Neural crest cell (in vitro differentiated cells): ENCODE results near the gene GLS. TPM values are rescaled to one million over a fixed set of nuclear protein-coding genes. Genes with fewer than 3 reads are reported as not detected.
"Not testable (repeated sequence)": the region's sequence is repeated elsewhere in the genome, so short reads cannot be mapped to it uniquely, and the experiment has no call there.

Experiments used
- DNase-seq: peaks from one replicate; pipeline ENCODE4 v3.0.0; 2021; ENCODE audit warnings: low read depth, mixed read lengths, low spot score
- H3K27ac Mint-ChIP-seq: one replicate; pipeline ENCODE4 v1.8.0; 2021; ENCODE audit warnings: mild to moderate bottlenecking, mixed read lengths; ENCODE audit not compliant: unreplicated experiment
- H3K27me3 Mint-ChIP-seq: 2 replicates; pipeline ENCODE4 v1.8.0; 2021; ENCODE audit warnings: low read depth, mild to moderate bottlenecking, mixed read lengths
- H3K36me3 Mint-ChIP-seq: 2 replicates; pipeline ENCODE4 v1.8.0; 2021; ENCODE audit warnings: low read depth, mild to moderate bottlenecking, mixed read lengths
- H3K4me1 Mint-ChIP-seq: 2 replicates; pipeline ENCODE4 v1.8.0; 2021; ENCODE audit warnings: mixed read lengths
- H3K4me3 Mint-ChIP-seq: one replicate; pipeline ENCODE4 v1.8.0; 2021; ENCODE audit warnings: mild to moderate bottlenecking, mixed read lengths
- H3K9me3 Mint-ChIP-seq: 2 replicates; pipeline ENCODE4 v1.8.0; 2021; ENCODE audit warnings: mixed read lengths
- CTCF ChIP-seq: fragments of 200-600 bp; sonication (generic); conservative IDR thresholded peaks from 2 replicates; pipeline ENCODE4 v1.5.0; 2021; ENCODE audit warnings: antibody characterized with exemption, mild to moderate bottlenecking
- total RNA-seq: library from RNA; stranded (reverse); gene quantifications from 2 replicates; pipeline ENCODE4 v1.2.1, GENCODE V29; 2021

The GLS gene
- total RNA-seq, 1 donor from 2014 or later = 85.6 TPM

DNA sequence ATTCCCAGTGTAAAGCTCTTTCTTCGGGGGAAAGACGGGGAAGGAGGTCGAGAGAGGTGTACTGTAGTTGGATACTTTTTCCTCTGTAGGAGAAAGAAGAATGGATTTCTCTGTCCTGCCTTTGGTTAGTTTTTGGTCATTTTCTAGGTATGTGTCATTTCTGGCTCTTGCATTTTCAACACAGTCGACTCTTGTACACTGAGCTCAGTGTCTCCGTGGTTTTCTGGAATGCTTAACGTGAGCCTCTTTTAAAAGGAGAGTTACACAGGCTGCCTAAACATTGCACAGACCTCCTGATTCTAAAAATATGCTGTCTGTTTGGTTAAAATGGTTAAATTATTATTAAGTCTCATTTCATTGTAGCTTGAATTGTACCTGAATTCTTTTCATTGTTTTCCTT lies 21.8 kb upstream of the GLS start:
- H3K4me3 Mint-ChIP-seq = no peak overlapping the region
- no peak for DNase-seq
- TF ChIP-seq CTCF = no peak
- no peak overlapping the region for H3K27ac Mint-ChIP-seq
- H3K4me1 Mint-ChIP-seq = peaks cover 18% of the 10 kb centered on the region
- no peaks in the 10 kb centered on the region for H3K36me3 Mint-ChIP-seq
- H3K9me3 Mint-ChIP-seq = no peaks in the 10 kb centered on the region
- H3K27me3 Mint-ChIP-seq = no peaks in the 10 kb centered on the region

DNA sequence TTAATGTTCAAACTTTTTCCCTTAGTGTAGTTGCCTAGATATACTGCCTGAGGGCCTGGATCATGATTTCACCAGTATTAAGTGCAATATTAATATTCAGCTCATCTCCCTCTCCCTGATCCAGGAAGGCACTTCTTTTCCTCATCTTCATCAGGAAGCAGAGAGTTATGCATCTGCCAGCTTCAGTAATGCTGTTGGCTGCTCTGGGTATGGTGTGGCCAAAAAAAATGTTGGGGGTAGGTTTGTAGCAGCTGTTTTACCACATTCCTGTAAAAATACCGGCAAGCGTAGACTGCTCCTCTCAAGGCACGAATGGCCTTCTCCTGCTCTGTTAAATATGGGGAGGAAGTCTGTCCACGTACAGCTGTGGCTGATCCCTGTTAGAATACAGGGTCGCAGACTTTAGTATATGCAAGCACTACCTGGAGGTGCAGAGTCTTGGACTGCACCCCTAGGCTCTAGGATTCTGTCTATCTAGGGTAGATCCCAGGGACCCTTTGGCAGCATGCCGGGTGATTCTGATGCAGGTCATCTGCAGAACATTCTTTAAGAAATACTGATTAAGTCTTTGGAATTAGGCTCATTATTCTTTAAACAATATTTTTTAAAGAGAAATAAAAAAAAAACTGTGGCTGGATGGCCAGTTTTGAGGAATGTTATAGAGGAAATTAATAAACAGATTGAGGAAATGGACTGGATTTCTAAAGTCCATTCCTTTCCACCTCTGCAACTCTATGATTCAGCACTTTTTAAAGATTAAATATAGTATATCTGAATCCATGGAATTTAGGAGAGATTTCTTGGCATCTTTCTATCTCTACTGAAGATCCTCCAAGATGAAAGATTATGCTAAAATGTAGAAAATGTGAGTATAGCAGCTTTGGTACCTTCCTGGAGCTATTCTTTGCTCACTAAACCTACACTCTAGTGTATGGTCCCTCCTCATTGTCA lies 21.0 kb upstream of the GLS start:
- Mint-ChIP-seq H3K4me1 (peaks cover 18% of the 10 kb centered on the region), H3K4me3 (no peak overlapping the region), H3K27ac (no peak overlapping the region), H3K36me3 (no peaks in the 10 kb centered on the region), H3K27me3 (no peaks in the 10 kb centered on the region), H3K9me3 (no peaks in the 10 kb centered on the region)
- no peak for DNase-seq
- TF ChIP-seq CTCF = no peak

DNA sequence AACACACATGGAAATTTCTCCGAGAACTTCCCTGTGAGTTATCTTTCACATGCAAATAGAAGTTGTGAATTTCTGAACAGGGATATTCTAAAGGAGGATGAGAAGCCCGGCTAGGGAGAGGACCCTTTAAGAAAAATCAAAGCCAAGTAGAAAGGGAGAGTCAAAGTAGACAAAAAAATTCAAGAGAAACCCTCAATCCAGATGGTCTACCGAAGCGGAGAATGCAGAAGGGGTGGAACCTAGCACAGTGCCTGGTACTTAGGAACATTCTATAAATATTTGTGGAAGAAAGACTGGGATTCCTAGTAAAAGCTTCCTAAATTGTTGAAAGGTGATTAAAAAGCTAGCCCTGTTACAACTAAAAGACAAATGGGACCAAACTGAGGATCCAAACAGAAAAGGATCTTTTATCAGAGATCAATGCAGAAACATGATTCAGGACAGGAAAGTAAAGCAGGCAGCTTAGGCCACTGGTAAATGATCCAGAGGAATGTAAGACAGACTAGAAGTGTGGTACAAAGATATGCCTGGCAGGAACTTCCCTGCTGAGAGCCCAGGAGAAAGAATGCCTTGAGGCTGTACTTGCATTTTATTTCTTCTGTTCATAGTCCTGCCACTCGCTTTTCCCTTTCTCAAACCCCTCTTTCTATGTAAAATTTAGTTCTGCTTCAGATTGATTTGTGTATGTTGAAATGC lies 19.5 kb upstream of the GLS start:
- no peak overlapping the region for H3K4me3 Mint-ChIP-seq
- H3K36me3 Mint-ChIP-seq = no peaks in the 10 kb centered on the region
- TF ChIP-seq CTCF = no peak
- DNase-seq = no peak
- no peak overlapping the region for H3K27ac Mint-ChIP-seq
- H3K9me3 Mint-ChIP-seq = no peaks in the 10 kb centered on the region
- peaks cover 18% of the 10 kb centered on the region for H3K4me1 Mint-ChIP-seq
- H3K27me3 Mint-ChIP-seq = no peaks in the 10 kb centered on the region

DNA sequence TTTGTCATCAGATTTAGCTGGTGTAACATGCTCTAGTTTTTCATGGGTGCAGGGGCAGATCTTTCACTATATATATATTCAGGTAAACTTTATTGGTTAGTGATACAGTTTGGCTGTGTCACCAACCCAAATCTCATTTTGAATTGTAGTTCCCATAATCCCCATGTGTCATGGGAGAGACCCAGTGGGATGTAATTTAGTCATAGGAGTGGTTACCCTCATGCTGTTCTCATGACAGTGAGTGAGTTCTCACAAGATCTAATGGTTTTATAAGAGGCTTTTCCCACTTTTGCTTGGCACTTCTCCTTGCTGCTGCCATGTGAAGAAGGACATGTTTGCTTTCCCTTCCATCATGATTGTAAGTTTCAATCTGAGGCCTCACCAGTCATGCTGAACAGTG lies 18.5 kb upstream of the GLS start:
- not testable (repeated sequence) for H3K36me3 Mint-ChIP-seq, DNase-seq, H3K4me3 Mint-ChIP-seq, H3K9me3 Mint-ChIP-seq, H3K27ac Mint-ChIP-seq, H3K27me3 Mint-ChIP-seq
- H3K4me1 Mint-ChIP-seq = peaks cover 18% of the 10 kb centered on the region

- peaks cover 18% of the 10 kb centered on the region for H3K4me1 Mint-ChIP-seq
- DNase-seq = no peak
- no peaks in the 10 kb centered on the region for H3K27me3 Mint-ChIP-seq
- H3K9me3 Mint-ChIP-seq = no peaks in the 10 kb centered on the region
- no peaks in the 10 kb centered on the region for H3K36me3 Mint-ChIP-seq
- no peak overlapping the region for H3K27ac Mint-ChIP-seq
- TF ChIP-seq CTCF = no peak
- no peak overlapping the region for H3K4me3 Mint-ChIP-seq
Measured at GRCh38 chr2:190862571-190862991, 18.0 kb upstream of the GLS start.

DNA sequence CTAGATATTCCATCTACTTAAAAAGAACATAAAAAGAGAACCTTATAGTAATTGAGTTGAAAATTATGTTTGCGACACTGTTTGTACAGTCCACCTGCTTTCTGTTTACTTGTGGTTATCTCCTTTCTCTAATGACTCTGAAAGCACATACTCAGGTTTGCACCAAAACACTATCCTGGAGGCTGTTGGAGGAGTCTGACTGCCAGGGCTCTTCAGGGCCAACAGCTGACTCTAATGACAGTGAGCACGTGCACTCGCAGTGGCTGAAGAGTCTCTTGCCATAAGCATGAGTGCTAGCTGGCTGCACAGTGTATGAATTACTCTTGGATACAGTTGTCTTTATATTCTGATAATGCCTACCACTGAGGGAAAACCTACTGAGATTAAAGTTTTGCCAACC lies 16.7 kb upstream of the GLS start:
- no peak overlapping the region for H3K27ac Mint-ChIP-seq

More for the DNA sequence above, 16.7 kb upstream of the GLS start:
- no peak for TF ChIP-seq CTCF
- no peaks in the 10 kb centered on the region for H3K36me3 Mint-ChIP-seq
- H3K27me3 Mint-ChIP-seq = no peaks in the 10 kb centered on the region
- H3K4me1 Mint-ChIP-seq = peaks cover 14% of the 10 kb centered on the region
- DNase-seq = no peak
- H3K4me3 Mint-ChIP-seq = no peak overlapping the region
- H3K9me3 Mint-ChIP-seq = no peaks in the 10 kb centered on the region
